ENCODE measurements around the gene SLC19A1.

The SLC19A1 gene

DNA sequence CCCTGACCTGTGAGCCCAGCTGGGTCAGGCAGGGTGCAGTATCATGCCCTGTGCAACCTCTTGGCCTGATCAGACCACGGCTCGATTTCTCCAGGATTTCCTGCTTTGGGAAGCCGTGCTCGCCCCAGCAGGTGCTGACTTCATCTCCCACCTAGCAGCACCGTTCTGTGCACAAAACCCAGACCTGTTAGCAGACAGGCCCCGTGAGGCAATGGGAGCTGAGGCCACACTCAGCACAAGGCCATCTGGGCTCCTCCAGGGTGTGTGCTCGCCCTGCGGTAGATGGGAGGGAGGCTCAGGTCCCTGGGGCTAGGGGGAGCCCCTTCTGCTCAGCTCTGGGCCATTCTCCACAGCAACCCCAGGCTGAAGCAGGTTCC is 29.6 kb downstream of the SLC19A1 start:
- no peaks in the 10 kb centered on the region for H3K27me3 ChIP-seq (ENCODE audit: insufficient read depth, poor library complexity, severe bottlenecking)
- no peak overlapping the region for H3K27ac ChIP-seq (replicated peaks)
- TF ChIP-seq, protein P1, sequence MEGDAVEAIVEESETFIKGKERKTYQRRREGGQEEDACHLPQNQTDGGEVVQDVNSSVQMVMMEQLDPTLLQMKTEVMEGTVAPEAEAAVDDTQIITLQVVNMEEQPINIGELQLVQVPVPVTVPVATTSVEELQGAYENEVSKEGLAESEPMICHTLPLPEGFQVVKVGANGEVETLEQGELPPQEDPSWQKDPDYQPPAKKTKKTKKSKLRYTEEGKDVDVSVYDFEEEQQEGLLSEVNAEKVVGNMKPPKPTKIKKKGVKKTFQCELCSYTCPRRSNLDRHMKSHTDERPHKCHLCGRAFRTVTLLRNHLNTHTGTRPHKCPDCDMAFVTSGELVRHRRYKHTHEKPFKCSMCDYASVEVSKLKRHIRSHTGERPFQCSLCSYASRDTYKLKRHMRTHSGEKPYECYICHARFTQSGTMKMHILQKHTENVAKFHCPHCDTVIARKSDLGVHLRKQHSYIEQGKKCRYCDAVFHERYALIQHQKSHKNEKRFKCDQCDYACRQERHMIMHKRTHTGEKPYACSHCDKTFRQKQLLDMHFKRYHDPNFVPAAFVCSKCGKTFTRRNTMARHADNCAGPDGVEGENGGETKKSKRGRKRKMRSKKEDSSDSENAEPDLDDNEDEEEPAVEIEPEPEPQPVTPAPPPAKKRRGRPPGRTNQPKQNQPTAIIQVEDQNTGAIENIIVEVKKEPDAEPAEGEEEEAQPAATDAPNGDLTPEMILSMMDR (IDR thresholded peaks at IDR 0.05; ENCODE audit: insufficient read depth, low read length): no peak
- TF ChIP-seq, protein P2, sequence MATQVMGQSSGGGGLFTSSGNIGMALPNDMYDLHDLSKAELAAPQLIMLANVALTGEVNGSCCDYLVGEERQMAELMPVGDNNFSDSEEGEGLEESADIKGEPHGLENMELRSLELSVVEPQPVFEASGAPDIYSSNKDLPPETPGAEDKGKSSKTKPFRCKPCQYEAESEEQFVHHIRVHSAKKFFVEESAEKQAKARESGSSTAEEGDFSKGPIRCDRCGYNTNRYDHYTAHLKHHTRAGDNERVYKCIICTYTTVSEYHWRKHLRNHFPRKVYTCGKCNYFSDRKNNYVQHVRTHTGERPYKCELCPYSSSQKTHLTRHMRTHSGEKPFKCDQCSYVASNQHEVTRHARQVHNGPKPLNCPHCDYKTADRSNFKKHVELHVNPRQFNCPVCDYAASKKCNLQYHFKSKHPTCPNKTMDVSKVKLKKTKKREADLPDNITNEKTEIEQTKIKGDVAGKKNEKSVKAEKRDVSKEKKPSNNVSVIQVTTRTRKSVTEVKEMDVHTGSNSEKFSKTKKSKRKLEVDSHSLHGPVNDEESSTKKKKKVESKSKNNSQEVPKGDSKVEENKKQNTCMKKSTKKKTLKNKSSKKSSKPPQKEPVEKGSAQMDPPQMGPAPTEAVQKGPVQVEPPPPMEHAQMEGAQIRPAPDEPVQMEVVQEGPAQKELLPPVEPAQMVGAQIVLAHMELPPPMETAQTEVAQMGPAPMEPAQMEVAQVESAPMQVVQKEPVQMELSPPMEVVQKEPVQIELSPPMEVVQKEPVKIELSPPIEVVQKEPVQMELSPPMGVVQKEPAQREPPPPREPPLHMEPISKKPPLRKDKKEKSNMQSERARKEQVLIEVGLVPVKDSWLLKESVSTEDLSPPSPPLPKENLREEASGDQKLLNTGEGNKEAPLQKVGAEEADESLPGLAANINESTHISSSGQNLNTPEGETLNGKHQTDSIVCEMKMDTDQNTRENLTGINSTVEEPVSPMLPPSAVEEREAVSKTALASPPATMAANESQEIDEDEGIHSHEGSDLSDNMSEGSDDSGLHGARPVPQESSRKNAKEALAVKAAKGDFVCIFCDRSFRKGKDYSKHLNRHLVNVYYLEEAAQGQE (IDR thresholded peaks at IDR 0.05; ENCODE audit: insufficient replicate concordance, low read depth): no peak
- TF ChIP-seq POLR2AphosphoS5 (IDR thresholded peaks at IDR 0.05; ENCODE audit: low read depth) (no peak), SPI1 (IDR thresholded peaks at IDR 0.05; ENCODE audit: borderline replicate concordance, low read depth) (no peak), GABPA (IDR thresholded peaks at IDR 0.05; ENCODE audit: low read depth) (no peak)
- DNase-seq (ENCODE audit: low read depth in 1 of 2, low spot score in 1 of 2): no peak
- no peak overlapping the region for H3K4me3 ChIP-seq (replicated peaks; ENCODE audit: insufficient read depth, low read length)

DNA sequence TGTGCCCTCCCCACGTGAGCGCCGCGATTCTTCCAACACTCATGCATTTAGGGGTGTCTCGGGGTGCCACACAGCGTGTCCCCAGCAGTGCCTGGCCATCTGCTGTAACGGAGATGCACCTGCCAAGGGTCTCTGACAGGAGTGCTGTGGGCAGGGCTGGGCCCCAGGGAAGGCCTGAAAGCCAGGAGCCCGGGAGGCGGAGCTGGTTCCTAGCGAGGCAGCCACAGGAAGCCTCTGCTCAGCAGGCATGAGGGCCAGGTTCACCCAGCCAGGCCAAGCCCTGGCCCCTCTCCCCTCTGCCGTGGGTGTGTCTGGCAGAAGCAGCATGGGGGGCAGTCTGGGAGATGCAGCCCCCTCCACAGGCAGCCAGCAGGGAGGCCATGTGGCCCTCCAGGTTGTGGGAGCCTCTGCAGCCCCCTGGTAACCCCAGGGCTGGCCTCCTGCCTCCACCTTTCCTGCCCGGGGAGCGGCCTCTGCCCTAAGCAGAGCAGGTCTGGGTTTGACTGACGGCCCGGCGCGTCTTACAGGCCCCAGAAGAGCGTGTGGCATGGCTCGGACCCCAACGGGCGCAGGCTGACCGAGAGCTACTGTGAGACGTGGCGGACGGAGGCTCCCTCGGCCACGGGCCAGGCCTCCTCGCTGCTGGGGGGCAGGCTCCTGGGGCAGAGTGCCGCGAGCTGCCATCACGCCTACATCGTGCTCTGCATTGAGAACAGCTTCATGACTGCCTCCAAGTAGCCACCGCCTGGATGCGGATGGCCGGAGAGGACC is 30.4 kb downstream of the SLC19A1 start:
- no peak; the same call in 1 of the 2 replicates for TF ChIP-seq POLR2AphosphoS5 (IDR thresholded peaks at IDR 0.05; ENCODE audit: low read depth)
- TF ChIP-seq, protein P1 (IDR thresholded peaks at IDR 0.05; ENCODE audit: insufficient read depth, low read length): no peak
- TF ChIP-seq SPI1 (IDR thresholded peaks at IDR 0.05; ENCODE audit: borderline replicate concordance, low read depth): no peak
- TF ChIP-seq, protein P2 (IDR thresholded peaks at IDR 0.05; ENCODE audit: insufficient replicate concordance, low read depth): no peak
- no peak for TF ChIP-seq GABPA (IDR thresholded peaks at IDR 0.05; ENCODE audit: low read depth)
- Histone ChIP-seq H3K27ac (replicated peaks) (no peak overlapping the region), H3K27me3 (ENCODE audit: insufficient read depth, poor library complexity, severe bottlenecking) (no peaks in the 10 kb centered on the region), H3K4me3 (replicated peaks; ENCODE audit: insufficient read depth, low read length) (no peak overlapping the region)
- no peak for DNase-seq (ENCODE audit: low read depth in 1 of 2, low spot score in 1 of 2)

DNA sequence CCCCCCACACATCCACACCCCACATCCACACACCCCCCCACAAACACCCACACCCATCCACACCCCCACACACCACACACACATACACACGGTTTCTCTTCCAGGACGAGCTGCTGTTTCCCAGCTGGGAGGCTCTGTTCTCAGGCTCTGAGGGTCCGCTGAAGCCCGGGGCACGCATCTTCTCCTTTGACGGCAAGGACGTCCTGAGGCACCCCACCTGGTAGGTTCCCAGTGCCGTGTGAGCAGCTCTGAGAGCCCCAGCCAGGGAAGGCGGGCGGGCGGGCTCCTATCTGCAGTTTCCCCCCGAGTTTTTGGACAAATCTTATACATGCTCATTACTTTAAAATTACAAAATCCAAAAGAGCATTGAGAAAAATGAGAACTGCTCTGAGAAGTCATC is 31.2 kb downstream of the SLC19A1 start:
- TF ChIP-seq, protein P1 (IDR thresholded peaks at IDR 0.05; ENCODE audit: insufficient read depth, low read length): no peak
- TF ChIP-seq GABPA (IDR thresholded peaks at IDR 0.05; ENCODE audit: low read depth) (no peak), POLR2AphosphoS5 (IDR thresholded peaks at IDR 0.05; ENCODE audit: low read depth) (0 out of 2 replicates have a peak, but pooled peaks have one; percentile 4), SPI1 (IDR thresholded peaks at IDR 0.05; ENCODE audit: borderline replicate concordance, low read depth) (no peak)
- TF ChIP-seq, protein P2 (IDR thresholded peaks at IDR 0.05; ENCODE audit: insufficient replicate concordance, low read depth): no peak
- H3K4me3 ChIP-seq (replicated peaks; ENCODE audit: insufficient read depth, low read length): no peak overlapping the region
- peaks cover 7% of the 10 kb centered on the region for H3K27me3 ChIP-seq (ENCODE audit: insufficient read depth, poor library complexity, severe bottlenecking)
- no peak overlapping the region for H3K27ac ChIP-seq (replicated peaks)
- no peak for DNase-seq (ENCODE audit: low read depth in 1 of 2, low spot score in 1 of 2)

Data from HL-60 (cell line).